HG02981 (cell line): ENCODE data around the gene KRTAP10-5.
"Not testable (repeated sequence)": the region's sequence is repeated elsewhere in the genome, so short reads cannot be mapped to it uniquely, and the experiment has no call there.

Experiments
- ATAC-seq: cut with Tn5 transposase; IDR thresholded peaks from one replicate; pipeline ENCODE4 v1.9.1; 2021; ENCODE audit warnings: mild to moderate bottlenecking, moderate library complexity; ENCODE audit not compliant: unreplicated experiment

Gene KRTAP10-5

DNA sequence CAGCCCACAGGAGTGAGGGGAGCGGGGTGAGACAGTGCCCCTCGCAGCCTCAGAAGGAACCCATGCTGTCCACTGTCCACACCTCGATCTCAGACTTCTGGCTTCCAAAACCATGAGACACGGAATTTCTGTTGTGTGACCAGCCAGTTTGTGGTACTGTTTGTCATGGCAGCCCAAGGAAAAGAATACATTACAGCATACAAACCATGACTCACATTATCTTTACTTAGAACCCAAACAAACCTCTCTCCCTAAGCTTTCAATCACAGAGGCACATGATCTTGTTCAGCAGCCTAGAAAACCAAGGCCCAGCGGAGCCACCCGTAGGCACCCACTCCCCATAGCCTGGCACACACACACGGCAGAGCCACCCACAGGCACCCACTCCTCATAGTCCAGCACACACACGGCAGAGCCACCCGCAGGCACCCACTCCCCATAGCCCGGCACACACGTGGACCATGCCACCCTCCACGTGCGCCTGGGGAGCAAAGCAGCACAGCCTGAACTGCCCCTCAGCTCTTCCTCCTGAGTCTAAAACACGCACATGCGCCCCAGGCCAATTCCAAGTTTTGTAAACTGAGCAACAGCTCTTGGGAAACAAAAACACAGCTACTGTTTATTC is 7.3 kb downstream of the KRTAP10-5 start:
- ATAC-seq: no peak

DNA sequence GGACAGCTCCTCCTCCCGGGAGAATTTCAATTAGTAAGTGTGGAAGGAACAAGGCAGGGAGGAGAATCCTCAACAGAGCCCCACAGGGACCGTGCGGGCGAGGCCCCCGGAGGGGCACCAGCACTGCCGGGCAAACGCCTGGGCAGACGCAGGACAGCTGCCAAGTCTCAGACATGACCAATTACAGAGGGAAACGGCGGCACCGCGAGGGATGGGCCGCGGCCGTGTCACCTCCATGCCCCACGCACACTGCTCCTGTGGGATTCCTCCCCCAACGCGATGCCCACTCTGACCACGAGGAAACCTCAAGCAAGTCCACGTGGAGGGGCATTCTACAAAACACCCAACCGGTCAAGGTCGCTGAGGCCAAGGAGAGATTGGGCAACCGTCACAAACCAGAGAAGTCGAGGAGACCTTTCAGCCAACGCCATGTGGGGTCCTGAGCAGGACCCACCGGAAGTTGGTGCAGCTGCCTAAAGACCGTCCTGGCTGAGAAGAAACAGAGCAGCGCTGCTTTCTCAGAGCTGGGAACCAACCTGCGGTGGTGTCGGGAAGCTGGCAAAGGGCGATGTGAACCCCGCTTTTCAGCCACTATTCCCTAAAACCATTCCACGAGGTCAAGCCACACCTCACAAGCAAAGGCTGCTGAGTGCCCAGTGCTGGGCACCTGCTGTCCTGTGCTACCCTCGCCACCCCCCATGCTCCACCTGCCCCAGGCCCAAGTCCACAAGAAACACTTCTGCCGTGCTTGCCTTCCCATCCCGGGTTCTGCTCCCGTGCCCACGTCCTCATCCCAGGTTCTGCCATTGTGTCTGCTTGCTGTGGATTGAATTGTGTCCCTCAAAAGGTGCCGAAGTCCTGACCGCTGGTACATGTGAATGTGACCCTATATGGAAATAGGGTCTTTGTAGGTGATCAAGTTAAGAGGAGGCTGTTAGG is 8.3 kb downstream of the KRTAP10-5 start:
- ATAC-seq: no peak

DNA sequence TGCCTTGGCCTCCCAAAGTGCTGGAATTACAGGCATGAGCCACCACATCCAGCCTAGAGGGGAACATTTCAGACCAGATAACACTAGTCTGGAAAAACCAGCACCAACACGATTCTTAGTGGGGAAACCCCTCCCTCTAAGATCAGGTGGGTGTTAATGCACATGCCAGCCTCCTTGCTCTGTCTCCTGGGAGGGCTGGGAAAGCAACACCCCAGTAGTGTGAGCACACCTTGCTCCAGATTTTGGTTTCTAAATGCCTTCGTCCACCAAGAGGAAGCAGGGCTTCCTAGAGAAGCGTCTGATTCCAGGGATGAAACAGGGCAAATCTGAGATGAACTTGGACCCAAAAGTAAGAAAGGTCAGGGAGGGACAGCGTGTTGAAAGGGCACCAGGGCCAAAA is 9.1 kb downstream of the KRTAP10-5 start:
- ATAC-seq: no peak

DNA sequence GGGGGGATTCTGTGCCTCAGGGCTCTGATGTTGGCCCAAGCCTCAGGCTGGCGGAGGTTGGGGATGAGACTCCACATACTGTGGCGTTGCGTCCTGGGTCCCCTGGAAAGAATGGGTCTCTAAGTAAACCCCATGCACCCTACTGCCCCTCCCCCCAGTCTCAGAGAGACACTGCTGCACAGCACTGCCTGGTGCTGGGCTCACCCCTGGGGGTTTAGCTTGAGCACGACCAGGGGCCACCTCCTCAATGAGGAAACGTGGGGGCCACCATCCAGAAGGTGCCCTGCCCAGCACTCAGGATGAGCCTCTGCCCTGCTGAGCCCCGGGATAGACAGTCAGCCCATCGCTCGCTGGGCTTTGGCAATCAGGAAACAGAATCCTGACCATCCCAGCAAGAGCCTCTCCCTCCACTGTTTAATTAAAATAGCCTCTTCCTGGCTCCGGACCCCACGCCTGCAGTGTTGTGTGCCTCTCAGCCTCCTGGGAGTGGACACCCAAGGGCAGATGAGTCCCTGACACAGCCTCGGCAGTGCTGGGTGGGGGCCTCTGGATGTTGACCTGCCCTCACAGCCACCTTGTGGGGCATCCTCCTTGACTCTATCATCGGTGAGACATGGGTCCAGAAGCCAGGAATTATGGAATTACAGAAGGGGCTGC is 10.4 kb downstream of the KRTAP10-5 start:
- no peak for ATAC-seq

DNA sequence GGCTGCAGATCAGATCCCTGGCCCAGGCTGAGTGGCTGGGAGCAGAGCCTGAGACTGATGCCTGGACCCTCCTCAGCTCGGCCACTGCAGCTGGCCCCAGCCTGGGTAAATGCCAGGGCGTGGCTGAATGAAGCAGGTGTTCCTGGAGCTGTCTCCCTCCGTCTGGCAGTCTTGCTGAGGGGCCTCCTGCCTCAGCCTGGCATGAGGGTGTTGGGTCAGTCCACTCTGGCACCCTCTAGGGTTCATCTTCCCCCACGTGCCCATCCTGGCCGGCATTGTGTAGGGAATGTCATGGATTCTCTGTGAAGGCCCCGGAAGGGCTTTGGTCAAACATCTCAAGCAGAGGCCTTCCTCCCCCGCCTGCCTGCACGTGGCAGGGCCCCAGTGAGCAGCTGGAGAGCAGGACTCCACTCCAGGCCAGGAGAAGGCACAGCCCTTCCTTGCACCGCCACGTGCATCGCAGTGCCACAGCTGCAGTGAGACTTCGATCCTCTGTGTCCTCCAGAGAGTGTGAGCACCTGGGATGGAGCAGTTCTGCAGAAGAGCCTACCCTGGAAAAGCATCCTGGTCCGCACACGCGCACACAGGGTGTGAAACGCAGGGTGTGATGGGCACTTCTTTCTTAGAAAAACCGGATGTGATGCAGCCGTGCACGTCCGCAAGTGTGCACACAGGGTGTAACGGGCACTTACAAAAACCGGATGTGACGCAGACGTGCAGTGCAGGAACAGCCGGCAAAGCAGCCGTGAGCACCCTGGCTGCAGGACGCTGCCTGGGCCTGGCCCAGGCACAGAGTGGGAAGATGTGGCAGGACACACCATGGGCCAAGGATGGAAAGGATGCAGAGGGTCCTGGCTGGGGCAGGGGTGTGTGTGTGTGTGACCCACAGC is 11.5 kb downstream of the KRTAP10-5 start:
- ATAC-seq: no peak

DNA sequence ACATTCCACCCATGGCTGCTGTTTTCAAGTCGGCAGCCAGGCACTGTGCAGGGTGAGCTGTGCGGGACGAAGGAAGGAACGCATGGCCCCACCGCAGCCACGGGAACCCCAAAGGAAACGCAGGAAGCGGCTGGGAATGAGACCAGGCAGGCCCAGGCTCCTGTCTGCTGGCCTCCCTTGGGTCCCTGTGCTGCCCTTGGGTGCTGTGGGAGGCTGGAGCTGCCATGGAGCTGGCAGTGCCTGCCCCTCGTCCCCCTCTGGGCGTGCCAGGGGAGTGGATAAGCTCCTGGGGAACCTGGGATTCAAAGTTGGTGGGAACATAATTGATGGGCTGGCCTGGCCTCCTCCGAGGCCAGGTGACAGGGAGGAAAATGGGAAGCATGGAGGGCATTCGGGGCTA is 12.1 kb downstream of the KRTAP10-5 start:
- no peak for ATAC-seq

DNA sequence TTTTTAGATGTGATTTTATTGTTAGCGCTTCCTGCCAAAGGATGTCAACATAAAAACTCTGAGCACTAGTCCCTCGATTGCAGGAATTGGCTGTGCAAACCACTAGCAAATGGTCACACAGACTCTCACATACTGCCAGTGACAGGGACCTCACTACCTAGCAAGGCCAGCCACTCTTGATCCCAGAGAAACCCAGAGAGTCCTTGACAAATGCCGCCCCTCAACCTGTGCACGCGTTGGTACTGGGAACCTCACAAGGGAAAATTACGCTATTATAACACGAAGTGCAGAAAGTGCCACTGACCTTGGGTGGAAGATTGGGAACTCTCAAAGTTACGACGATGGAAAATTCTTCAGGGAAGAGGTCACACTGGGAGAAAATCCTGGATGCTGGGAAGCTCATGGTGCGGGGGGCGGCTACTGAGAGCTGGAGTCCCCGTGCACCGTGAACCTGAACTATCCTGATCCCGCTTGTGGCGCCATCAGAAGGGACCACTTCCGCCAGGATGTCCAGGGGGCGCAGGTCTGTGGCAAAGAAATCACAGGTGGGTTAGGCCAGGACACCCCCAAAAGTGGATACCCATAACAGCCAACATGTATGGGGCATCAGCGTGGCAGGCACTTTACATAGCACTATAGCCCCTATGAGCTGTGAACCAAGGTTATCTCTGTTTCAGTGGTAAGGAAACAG is 12.8 kb downstream of the KRTAP10-5 start:
- no peak for ATAC-seq

DNA sequence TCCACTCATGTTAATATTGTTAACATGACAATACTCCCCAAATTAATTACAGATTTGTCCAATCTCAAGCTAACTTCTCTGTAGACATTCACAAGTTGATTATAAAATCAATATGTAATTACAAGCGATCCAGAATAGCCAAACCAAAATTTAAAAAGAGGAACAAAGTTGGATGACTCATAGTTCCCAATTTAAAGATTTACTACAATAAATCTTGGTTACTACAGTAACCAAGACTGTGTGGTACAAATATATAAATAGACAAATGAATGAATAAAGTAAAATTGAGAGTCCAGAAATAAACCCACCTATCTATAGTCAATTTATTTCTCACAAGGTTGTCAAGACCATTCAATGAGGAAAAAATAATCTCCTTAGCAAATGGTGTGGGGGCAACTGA is 14.0 kb downstream of the KRTAP10-5 start:
- ATAC-seq: no peak

DNA sequence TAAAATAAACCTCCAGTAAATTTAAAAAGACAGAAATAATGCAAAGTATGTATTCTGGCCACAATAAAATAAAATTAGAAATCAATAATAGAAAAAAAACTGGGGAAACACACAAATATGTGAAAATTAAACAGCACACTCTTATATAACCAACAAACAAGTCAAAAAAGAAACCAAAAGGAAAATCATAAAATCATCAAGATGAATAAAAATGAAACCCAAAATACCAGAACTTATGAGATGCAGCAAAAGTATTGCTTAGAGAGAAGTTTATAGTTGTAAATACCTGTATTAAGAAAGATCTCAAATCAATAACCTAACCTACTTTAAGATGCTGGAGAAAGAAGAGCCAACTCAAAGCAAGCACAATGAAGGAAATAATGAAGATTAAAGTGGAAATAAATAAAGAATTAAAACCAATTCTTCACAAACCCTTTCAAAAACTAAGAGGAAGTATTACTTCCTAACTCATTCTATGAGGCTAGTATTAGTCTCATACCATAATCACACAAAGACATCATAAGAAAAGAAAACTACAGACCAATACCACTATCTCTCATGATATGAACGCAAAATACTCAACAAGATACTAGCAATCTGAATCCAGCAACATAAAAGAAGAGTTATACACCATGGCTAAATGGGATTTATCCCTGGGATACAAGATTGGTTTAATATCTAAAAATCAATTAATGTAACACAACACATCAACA is 15.4 kb downstream of the KRTAP10-5 start:
- no peak for ATAC-seq

DNA sequence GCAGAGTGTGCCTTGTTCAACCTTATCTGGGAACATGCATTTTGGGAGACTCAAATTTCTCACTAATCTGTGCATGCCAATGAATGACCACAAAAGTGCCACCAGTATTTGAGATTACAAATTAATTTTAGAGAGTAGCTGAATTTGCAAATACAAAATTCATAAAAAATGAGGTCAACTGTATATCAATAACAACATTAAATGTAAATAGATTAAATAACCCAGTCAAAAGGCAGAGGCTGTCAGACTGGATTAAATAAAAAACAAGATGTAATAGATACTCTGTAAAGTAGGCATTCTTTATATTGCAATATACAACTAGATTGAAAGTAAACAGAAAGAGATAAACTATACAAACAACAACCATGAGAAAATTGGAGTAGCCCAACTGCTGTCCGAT is 16.3 kb downstream of the KRTAP10-5 start:
- no peak for ATAC-seq

DNA sequence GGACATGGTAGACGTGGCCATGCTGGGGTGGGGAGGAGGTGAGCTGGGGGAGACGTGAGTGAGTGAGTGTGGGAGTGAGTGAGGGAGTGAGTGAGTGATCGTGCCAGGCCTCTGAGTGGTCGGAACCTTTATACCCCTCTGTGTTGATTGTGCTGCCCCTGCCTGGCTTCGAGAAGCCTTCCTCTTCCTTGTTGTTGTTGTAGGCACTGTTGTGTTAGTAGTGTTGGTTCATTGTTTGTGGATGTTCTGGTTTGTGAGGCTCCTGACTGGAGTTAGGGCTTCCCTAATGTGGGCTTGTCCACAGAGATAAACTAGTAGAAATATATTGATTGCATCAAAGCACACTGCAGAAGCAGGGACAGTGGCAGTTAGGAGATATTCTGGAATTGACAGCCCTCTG is 21.7 kb downstream of the KRTAP10-5 start, which contains the start of gene KRTAP10-3:
KRTAP10-3 (minus strand) TSS at position 101 of the 400 bp plus-strand sequence; CDS start at position 21, 80 bp downstream.
- no peak for ATAC-seq

DNA sequence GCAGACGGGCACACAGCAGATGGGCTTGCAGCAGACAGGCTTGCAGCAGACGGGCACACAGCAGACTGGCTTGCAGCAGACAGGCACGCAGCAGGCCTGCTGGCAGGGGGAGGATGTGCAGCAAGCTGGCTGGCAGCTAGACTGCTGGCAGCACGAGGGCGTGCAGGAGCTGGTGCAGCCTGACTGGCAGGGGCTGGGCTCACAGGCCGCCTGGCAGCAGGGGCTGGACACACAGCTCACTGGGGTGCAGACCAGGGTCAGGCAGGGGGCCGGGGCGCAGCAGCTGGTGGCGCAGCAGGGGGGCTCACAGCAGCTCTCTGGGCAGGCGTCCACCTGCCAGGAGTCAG is 22.1 kb downstream of the KRTAP10-5 start:
- ATAC-seq: not testable (repeated sequence)

DNA sequence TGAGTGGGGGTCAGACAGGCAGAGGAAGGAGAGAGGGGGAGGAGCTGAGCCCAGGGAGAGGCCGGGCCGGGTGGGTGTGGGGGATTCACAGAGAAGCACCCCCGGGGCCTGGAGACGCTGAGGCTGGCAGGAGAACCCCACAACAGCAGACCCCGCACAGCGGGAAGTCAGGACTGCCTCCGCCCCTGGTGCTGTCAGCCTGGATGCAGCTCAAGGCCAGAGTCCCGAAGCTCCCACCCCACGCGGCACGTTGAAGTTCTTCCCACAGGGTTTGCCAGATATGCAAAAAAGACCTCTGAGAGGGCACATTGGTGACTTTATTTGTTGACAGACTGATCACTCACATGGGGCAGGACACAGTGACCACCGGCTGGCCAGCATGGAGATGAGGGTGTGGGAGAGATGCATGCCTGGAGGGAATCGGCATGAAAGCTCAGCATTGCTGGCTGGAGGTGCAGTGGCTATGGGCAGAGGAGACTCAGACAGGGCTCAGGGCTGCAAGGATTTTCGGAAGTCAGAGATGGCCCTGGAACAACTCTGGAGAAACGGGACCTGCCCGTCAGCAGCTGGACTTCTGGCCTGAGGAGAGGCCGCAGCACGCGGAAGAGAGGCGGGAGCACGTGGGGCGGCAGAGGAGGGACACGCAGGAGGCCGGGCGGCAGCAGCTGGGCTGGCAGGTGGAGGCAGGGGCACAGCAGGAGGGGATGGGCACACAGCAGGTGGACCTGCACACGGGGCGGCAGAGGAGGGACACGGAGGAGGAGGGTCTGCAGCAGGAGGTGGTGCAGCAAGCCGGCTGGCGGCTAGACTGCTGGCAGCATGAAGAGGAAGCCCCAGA is 22.7 kb downstream of the KRTAP10-5 start:
- ATAC-seq: no peak

DNA sequence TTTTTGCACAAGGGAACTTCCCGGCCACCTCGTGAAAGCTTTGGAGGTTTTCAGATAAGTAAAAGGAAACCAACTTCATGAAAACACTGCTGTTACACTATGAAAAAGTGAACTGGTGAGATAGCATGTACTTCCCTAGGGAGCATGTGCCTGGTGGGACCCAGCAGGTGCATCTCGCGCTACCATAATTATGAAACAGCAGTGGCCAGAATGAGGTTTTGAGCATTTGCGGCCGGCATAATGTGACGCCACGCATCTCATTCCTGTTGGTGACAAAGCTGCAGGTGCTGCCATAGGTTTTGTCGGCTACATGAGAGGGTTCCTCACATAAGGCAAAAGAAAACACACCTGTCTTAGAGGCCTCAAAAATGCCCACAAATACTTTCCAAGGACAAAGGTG is 23.5 kb downstream of the KRTAP10-5 start:
- ATAC-seq: no peak

DNA sequence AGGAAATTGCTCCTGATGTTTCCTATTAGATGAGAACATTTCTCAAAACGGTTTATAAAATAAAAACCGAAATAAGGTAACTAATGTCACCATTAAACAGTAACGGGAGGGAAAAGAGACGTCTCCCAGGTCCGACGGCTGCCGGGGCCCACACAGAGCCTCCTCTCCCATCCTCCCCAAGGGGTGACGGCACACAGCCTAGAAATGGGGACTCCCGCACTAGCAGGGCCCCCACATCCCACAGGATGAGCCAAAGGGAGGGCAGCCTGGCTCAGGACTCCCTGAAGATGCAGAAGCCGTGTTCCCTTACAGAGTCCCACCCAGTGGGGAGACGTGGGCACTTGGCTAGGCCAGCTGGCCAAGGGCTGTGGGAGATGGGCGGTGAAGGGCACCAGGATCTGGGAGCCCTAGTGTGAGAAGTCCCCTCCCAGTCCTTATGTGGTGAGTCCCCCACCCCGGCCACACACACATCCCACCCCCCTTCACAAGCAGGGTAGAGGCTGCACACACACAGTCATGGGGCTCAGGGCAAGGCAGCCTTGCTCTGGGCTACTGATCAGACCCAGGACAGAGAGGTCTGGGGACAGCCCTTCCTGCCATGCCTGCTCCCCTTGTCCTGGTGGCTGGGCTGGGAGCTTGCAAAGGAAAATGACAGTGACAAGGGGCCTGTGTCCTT is 25.1 kb downstream of the KRTAP10-5 start:
- ATAC-seq: no peak

DNA sequence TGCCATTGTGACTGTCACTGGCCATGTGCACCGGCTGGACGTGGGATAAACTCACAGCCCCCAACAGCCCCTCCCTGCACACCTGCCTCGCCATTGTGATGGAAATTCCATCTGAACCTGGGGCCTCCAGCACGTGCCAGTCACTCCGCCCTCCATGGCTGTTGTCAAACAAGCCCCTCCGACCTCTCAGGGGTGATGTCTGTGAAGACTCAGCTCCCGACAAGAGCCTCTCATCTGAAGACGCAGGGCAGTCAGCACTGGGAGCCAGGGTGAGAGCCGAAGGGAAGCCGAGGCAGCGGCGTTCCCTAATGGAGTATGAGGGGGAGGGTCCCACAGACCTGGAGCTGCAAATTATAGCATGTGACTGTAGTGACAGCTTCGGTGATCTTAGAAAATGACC is 27.7 kb downstream of the KRTAP10-5 start:
- no peak for ATAC-seq

DNA sequence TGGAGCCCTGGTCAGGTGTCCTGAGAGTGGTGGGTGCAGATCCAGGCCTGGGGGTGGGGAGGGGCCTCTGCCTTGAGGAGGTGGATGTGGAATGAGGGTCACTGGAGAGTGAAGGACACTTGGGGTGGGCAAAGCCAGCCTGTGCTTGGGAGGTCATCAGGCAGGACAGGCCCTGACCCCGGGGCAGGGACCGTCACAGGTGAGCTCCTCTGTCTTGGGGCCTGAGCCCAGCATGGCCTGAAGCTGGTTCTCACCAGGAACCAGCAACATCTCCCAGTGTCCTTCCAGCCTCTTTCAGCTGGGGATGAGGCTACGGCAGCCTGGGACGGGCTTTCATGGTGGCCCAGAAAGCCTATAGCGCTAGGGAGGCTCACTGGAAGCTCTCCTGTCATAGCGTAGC is 28.3 kb downstream of the KRTAP10-5 start:
- ATAC-seq: no peak

DNA sequence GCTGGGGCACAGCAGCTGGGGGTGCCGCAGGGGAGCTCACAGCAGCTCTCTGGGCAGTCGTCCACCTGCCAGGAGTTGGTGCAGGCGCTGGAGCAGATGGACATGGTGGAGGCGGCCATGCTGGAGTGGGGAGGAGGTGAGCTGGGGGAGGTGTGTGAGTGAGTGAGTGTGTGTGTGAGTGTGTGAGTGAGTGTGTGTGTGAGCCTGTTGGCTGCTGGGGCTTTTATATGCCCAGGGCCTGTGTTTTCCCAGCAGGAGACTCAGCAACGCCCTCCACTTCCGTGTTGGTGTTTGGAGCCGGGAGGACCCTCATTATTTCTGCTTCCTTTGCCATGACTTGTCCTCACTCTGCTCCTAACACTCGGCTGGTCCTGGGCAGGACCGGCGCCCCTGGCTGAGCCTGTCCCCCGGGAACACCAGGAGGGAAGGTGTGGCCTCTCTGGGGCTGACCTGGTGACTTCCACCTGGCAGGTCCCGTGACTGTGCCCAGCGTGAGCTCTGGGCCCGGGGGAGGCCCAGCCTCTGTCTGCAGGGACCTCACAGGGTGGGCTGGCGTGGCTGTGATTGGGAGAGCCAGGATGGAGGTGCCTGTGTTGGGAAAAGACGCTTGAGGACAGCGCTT is 29.0 kb downstream of the KRTAP10-5 start, which contains the start of gene KRTAP10-2:
KRTAP10-2 (minus strand) TSS at position 166 of the 622 bp plus-strand sequence; CDS start at position 119, 47 bp downstream.
- no peak for ATAC-seq
